BJ (cell line): ENCODE data around the gene COLGALT1. TPM values are rescaled to one million over a fixed set of nuclear protein-coding genes. Genes with fewer than 3 reads are reported as not detected.

Source experiments
- CTCF ChIA-PET: fragments of 350-600 bp; formaldehyde crosslinking; extraction: SDS; loops from one replicate; lab custom pipeline; 2021; ENCODE audit warnings: antibody characterized with exemption, inconsistent platforms; lab: Yijun Ruan, JAX
- POLR2A ChIA-PET: fragments of 300-600 bp; sonication (Branson Sonifier 250); formaldehyde crosslinking; extraction: SDS; loops from one replicate; lab custom pipeline; 2021; ENCODE audit warnings: antibody characterized with exemption; lab: Charles Lee
- DNase-seq: peaks from one replicate; pipeline ENCODE4 v3.0.0-alpha.2; 2011; ENCODE audit warnings: low read depth
- H3K27me3 ChIP-seq: 2 replicates; pipeline ENCODE4 v1.6.0; 2011; ENCODE audit warnings: low read length; ENCODE audit not compliant: control insufficient read depth, insufficient read depth
- H3K36me3 ChIP-seq: 2 replicates; pipeline ENCODE4 v1.5.1; 2011; ENCODE audit warnings: low read length; ENCODE audit not compliant: control insufficient read depth, insufficient read depth
- H3K4me3 ChIP-seq: 2 replicates; pipeline ENCODE4 v1.5.1; 2011; ENCODE audit warnings: low read depth, mild to moderate bottlenecking, control low read depth, low read length
- CTCF ChIP-seq: IDR thresholded peaks from 2 replicates; pipeline ENCODE4 v1.5.1; 2011; ENCODE audit warnings: low read depth, mild to moderate bottlenecking, control low read depth, inconsistent platforms, low read length, moderate library complexity; ENCODE audit not compliant: insufficient read depth
- polyA plus RNA-seq: library from polyadenylated mRNA; depleted of rRNA; stranded (reverse); fragments of >200 nt; gene quantifications from 2 replicates; pipeline ENCODE4 v1.2.3, GENCODE V29; 2011

The COLGALT1 gene
- polyA plus RNA-seq, 1 experiment: 158 TPM

GRCh38 chr19:17576758-17577456, 21.5 kb downstream of the COLGALT1 start:
- Histone ChIP-seq H3K27me3 (no peaks in the 10 kb centered on the region), H3K36me3 (peaks cover 46% of the 10 kb centered on the region), H3K4me3 (no peak overlapping the region)
- no peak for TF ChIP-seq CTCF
- CTCF ChIA-PET: interaction anchor here (0.6 to 2.1 kb wide), 8 partner anchors 8 to 111 kb away, joined by 3 to 7 read pairs (median 4); no protein-coding TSS in a partner anchor
- DNase-seq: no peak
- POLR2A ChIA-PET: no interaction called here

- ChIA-PET POLR2A (no interaction called here), CTCF (interaction anchor here (0.6 to 0.7 kb wide), 2 partner anchors 78 to 98 kb away, joined by 3 read pairs; no protein-coding TSS in a partner anchor)
- no peak overlapping the region for H3K4me3 ChIP-seq
- no peak for DNase-seq
- no peak for TF ChIP-seq CTCF
- no peaks in the 10 kb centered on the region for H3K27me3 ChIP-seq
- peaks cover 42% of the 10 kb centered on the region for H3K36me3 ChIP-seq
Observed at GRCh38 chr19:17577457-17578097, 22.1 kb downstream of the COLGALT1 start.

DNA sequence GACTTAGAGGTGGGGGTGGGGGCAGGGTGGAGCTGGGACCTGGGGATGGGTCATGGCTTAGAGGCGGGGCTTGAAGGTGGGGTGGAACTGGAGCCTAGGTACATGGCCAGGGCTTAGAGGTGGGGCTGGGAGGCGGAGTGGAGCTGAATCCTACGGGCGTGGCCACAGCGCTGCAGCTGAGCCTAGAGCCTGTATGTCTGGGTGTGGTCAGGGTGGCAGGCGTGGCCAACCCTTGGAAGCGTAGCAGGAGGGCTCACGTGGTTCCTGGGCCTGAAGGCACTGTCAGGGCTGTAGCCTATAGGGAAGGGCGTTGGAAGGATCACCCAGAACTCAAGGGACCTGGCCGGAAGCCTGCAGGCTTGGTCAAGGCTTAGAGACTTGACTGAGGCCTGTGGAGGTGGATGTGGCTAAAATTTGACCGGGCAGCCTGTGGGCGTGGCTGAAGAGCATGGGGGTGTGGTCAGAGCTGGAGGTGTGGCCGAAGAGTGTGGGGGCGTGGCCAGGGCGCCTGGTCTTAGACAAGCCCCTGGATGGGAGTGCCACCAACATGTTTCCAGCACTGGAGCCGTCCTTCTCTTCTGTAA, 24.3 kb downstream of the COLGALT1 start:
- TF ChIP-seq CTCF: no peak
- Histone ChIP-seq H3K36me3 (peaks cover 37% of the 10 kb centered on the region), H3K4me3 (no peak overlapping the region), H3K27me3 (no peaks in the 10 kb centered on the region)
- DNase-seq: no peak
- CTCF ChIA-PET: interaction anchor here (0.6 to 1.5 kb wide), 3 partner anchors 26 to 241 kb away, joined by 3 to 4 read pairs (median 3); no protein-coding TSS in a partner anchor
- POLR2A ChIA-PET: no interaction called here

DNA sequence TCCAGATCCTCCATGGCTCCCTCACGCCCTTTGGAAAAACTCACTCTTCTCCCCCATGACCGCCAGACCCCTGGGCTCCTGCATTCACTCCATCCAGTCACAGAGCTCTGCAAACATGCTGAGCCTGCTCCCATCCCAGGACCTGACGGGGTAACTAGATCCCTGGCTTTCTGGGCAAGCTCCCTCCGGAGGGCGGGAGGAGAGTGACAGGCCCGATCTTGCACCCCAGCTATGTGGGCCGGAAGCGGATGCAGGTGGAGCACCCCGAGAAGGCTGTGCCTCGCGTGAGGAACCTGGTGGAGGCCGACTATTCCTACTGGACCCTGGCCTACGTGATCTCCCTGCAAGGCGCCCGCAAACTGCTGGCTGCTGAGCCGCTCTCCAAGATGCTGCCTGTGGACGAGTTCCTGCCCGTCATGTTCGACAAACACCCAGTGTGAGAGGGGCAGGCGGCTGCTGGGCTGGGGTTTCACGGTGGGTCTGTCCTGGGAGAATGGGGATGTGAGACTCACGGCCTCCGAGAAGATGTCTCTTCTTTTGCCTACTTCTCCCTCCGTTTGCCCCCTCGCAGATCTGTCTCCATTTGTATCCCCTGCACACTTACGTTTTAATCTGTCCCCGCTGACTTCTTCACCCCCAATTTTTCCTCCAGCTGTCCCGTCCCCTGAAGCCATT, 25.2 kb downstream of the COLGALT1 start:
- Histone ChIP-seq H3K4me3 (no peak overlapping the region), H3K27me3 (no peaks in the 10 kb centered on the region), H3K36me3 (peaks cover 36% of the 10 kb centered on the region)
- CTCF ChIA-PET: interaction anchor here (0.6 to 1.5 kb wide), 3 partner anchors 25 to 242 kb away, joined by 3 to 4 read pairs (median 3); no protein-coding TSS in a partner anchor
- DNase-seq: no peak
- POLR2A ChIA-PET: no interaction called here
- no peak for TF ChIP-seq CTCF
